ENCODE measurements around the gene TMX4. TPM values are rescaled to one million over a fixed set of nuclear protein-coding genes. Genes with fewer than 3 reads are reported as not detected.

The TMX4 gene
- total and polyA plus RNA-seq, 2 experiments from 2014 or later = 2.5 to 7.5 TPM

- TF ChIP-seq ZNF462 (CRISPR knock-in tag; IDR thresholded peaks at IDR 0.05) = no peak
- no peak for TF ChIP-seq EZH2 (IDR thresholded peaks at IDR 0.05; ENCODE audit: low read depth, unreplicated experiment)
- TF ChIP-seq ZNF331 (CRISPR knock-in tag; IDR thresholded peaks at IDR 0.05; ENCODE audit: low read depth) = no peak
- TF ChIP-seq JUNB (IDR thresholded peaks at IDR 0.05; ENCODE audit: unreplicated experiment) = no peak
- no peak for TF ChIP-seq POLR2AphosphoS5 (IDR thresholded peaks at IDR 0.05; ENCODE audit: low read depth)
- TF ChIP-seq STAT1 (IDR thresholded peaks at IDR 0.05; ENCODE audit: unreplicated experiment) = no peak
- TF ChIP-seq, protein P1, sequence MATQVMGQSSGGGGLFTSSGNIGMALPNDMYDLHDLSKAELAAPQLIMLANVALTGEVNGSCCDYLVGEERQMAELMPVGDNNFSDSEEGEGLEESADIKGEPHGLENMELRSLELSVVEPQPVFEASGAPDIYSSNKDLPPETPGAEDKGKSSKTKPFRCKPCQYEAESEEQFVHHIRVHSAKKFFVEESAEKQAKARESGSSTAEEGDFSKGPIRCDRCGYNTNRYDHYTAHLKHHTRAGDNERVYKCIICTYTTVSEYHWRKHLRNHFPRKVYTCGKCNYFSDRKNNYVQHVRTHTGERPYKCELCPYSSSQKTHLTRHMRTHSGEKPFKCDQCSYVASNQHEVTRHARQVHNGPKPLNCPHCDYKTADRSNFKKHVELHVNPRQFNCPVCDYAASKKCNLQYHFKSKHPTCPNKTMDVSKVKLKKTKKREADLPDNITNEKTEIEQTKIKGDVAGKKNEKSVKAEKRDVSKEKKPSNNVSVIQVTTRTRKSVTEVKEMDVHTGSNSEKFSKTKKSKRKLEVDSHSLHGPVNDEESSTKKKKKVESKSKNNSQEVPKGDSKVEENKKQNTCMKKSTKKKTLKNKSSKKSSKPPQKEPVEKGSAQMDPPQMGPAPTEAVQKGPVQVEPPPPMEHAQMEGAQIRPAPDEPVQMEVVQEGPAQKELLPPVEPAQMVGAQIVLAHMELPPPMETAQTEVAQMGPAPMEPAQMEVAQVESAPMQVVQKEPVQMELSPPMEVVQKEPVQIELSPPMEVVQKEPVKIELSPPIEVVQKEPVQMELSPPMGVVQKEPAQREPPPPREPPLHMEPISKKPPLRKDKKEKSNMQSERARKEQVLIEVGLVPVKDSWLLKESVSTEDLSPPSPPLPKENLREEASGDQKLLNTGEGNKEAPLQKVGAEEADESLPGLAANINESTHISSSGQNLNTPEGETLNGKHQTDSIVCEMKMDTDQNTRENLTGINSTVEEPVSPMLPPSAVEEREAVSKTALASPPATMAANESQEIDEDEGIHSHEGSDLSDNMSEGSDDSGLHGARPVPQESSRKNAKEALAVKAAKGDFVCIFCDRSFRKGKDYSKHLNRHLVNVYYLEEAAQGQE (IDR thresholded peaks at IDR 0.05; ENCODE audit: unreplicated experiment) = no peak
- TF ChIP-seq ETS1 (IDR thresholded peaks at IDR 0.05) = no peak
These were observed 13.7 kb upstream of the TMX4 start (continued) for GRCh38 chr20:8033151-8033841.

All from GM23338 (cell line).